Neural progenitor cell (in vitro differentiated cells): ENCODE results near the gene NPHP4. TPM values are rescaled to one million over a fixed set of nuclear protein-coding genes. Genes with fewer than 3 reads are reported as not detected.

ENCODE experiments used
- DNase-seq: peaks from one replicate; pipeline ENCODE4 v3.0.0-alpha.2; 2016; ENCODE audit warnings: low spot score
- H2AFZ ChIP-seq: fragments of 200-600 bp; sonication (generic); replicated peaks from 2 replicates; pipeline ENCODE4 v1.6.1; 2016; ENCODE audit warnings: antibody characterized with exemption
- H3F3A ChIP-seq: fragments of 200-600 bp; sonication (generic); 2 replicates; pipeline ENCODE4 v1.6.1; 2016; ENCODE audit warnings: antibody characterized with exemption, low read depth
- H3K27ac ChIP-seq: fragments of 200-600 bp; sonication (generic); 2 replicates; pipeline ENCODE4 v1.5.1; 2016; ENCODE audit warnings: mild to moderate bottlenecking
- H3K27me3 ChIP-seq: fragments of 200-600 bp; sonication (generic); 2 replicates; pipeline ENCODE4 v1.6.1; 2016; ENCODE audit warnings: mild to moderate bottlenecking, moderate library complexity
- H3K36me3 ChIP-seq: fragments of 200-600 bp; sonication (generic); 2 replicates; pipeline ENCODE4 v1.5.1; 2016
- H3K4me1 ChIP-seq: fragments of 200-600 bp; sonication (generic); 2 replicates; pipeline ENCODE4 v1.6.1; 2016; ENCODE audit warnings: mixed run types
- H3K4me2 ChIP-seq: fragments of 200-600 bp; sonication (generic); 2 replicates; pipeline ENCODE4 v1.6.1; 2016
- H3K4me3 ChIP-seq: fragments of 200-600 bp; sonication (generic); 2 replicates; pipeline ENCODE4 v1.5.1; 2016
- H3K79me2 ChIP-seq: fragments of 200-600 bp; sonication (generic); 2 replicates; pipeline ENCODE4 v1.6.1; 2016; ENCODE audit warnings: low read depth
- H3K9ac ChIP-seq: fragments of 200-600 bp; sonication (generic); 2 replicates; pipeline ENCODE4 v1.6.1; 2016
- H3K9me3 ChIP-seq: fragments of 200-600 bp; sonication (generic); 2 replicates; pipeline ENCODE4 v1.5.1; 2016; ENCODE audit warnings: low read depth
- H4K20me1 ChIP-seq: fragments of 200-600 bp; sonication (generic); 2 replicates; pipeline ENCODE4 v1.6.1; 2016; ENCODE audit warnings: low read depth
- H3K27ac Mint-ChIP-seq: 3 replicates; pipeline ENCODE4 v1.8.0; 2021; ENCODE audit warnings: mixed read lengths
- H3K27me3 Mint-ChIP-seq: 2 replicates; pipeline ENCODE4 v1.8.0; 2022; ENCODE audit warnings: low read depth, mild to moderate bottlenecking, inconsistent platforms, moderate library complexity, mixed read lengths; ENCODE audit not compliant: insufficient read depth
- H3K36me3 Mint-ChIP-seq: 3 replicates; pipeline ENCODE4 v1.8.0; 2021; ENCODE audit warnings: mixed read lengths
- H3K4me1 Mint-ChIP-seq: 3 replicates; pipeline ENCODE4 v1.8.0; 2021; ENCODE audit warnings: mixed read lengths
- H3K4me3 Mint-ChIP-seq: 3 replicates; pipeline ENCODE4 v1.8.0; 2021; ENCODE audit warnings: mild to moderate bottlenecking, moderate library complexity, mixed read lengths
- H3K9me3 Mint-ChIP-seq: 3 replicates; pipeline ENCODE4 v1.8.0; 2020; ENCODE audit warnings: mixed read lengths
- CTCF ChIP-seq: fragments of 200-600 bp; sonication (generic); IDR thresholded peaks from 2 replicates; pipeline ENCODE4 v1.5.1; 2017; ENCODE audit warnings: antibody characterized with exemption, mild to moderate bottlenecking
- EZH2 ChIP-seq: fragments of 200-600 bp; sonication (generic); IDR thresholded peaks from 2 replicates; pipeline ENCODE4 v1.6.1; 2017; ENCODE audit warnings: antibody characterized with exemption, mild to moderate bottlenecking, moderate library complexity
- EZH2phosphoT487 ChIP-seq: fragments of 200-600 bp; sonication (generic); IDR thresholded peaks from 2 replicates; pipeline ENCODE4 v1.6.1; 2017; ENCODE audit warnings: antibody characterized with exemption
- total RNA-seq: library from RNA; depleted of rRNA; stranded (reverse); fragments of >200 nt; gene quantifications from 2 replicates; pipeline ENCODE4 v1.2.3, GENCODE V29; 2015; ENCODE audit warnings: low replicate concordance

Gene NPHP4
- total RNA-seq, 1 donor from 2014 or later = 8.9 TPM

GRCh38 chr1:5916572-5917280 is 75.5 kb downstream of the NPHP4 start:
- H3K9me3 Mint-ChIP-seq = no peaks in the 10 kb centered on the region
- H3K27ac ChIP-seq = no peak overlapping the region
- no peak overlapping the region for H3K27ac Mint-ChIP-seq
- no peaks in the 10 kb centered on the region for H3K79me2 ChIP-seq
- no peak overlapping the region for H3K9ac ChIP-seq
- H3K36me3 ChIP-seq = no peaks in the 10 kb centered on the region
- peaks cover 2% of the 10 kb centered on the region for H3K27me3 Mint-ChIP-seq
- H3K27me3 ChIP-seq = no peaks in the 10 kb centered on the region
- no peaks in the 10 kb centered on the region for H4K20me1 ChIP-seq
- no peak overlapping the region for H3K4me3 ChIP-seq
- DNase-seq = no peak
- no peaks in the 10 kb centered on the region for H3F3A ChIP-seq
- no peak overlapping the region for H2AFZ ChIP-seq
- no peak overlapping the region for H3K4me2 ChIP-seq
- H3K9me3 ChIP-seq = no peaks in the 10 kb centered on the region
- peaks cover 30% of the 10 kb centered on the region for H3K4me1 Mint-ChIP-seq
- no peak for TF ChIP-seq EZH2
- no peak for TF ChIP-seq EZH2phosphoT487
- TF ChIP-seq CTCF = no peak
- no peak overlapping the region for H3K4me3 Mint-ChIP-seq
- H3K36me3 Mint-ChIP-seq = peaks cover 4% of the 10 kb centered on the region
- H3K4me1 ChIP-seq = no peaks in the 10 kb centered on the region

DNA sequence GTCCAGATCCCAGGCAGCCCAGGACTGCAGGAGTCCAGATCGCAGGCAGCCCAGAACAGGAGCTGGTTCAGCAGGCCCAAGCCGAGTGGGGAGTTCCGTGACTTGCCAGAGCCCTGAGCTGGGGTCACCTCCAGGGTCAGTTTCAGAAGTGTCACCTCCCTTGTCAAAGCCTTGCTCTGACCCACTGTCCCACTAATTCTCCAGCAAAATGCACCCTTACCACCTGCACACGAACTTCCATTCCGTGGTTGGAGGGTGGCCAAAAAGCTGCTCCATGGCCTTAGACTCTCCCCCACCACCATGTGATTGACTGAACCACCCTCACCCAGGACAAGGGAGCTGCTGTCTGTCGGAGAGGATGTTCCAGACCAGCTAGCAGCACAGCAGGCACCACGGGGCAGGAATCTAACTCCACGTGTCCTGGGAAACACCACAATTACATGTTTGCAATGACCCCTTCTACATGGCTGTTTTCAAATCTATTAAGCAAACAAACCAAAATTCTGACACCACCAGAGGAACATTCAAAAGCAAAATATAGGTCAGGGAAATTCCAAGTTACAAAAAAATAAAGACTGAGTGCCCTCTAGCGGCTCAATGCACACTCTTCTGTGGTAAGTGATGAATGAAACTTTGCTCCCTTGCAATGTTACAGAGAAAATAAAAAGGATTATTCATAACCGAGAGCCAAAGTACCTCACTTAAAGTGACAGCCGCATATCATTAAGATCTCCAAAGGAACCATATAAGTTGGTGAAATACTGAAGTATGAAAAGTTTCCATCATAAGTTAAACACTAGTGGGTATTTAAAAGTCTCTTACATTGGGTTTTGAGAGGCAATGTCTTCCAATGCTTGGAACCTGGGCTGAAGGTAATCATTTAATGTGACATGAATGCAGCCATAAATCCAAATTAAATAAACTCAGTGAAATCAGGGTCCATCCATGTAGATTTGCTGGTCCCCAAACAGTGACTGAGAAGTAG is 76.3 kb downstream of the NPHP4 start:
- Histone ChIP-seq H3K27ac (no peak overlapping the region), H3K9me3 (no peaks in the 10 kb centered on the region), H2AFZ (no peak overlapping the region), H3K36me3 (no peaks in the 10 kb centered on the region), H3K4me2 (no peak overlapping the region), H3F3A (no peaks in the 10 kb centered on the region), H3K27me3 (no peaks in the 10 kb centered on the region), H4K20me1 (no peaks in the 10 kb centered on the region), H3K4me1 (no peaks in the 10 kb centered on the region), H3K79me2 (no peaks in the 10 kb centered on the region), H3K4me3 (no peak overlapping the region), H3K9ac (no peak overlapping the region)
- DNase-seq = peak; percentile 44
- Mint-ChIP-seq H3K27ac (peak overlapping the region; percentile 81), H3K27me3 (peaks cover 2% of the 10 kb centered on the region), H3K4me1 (peaks cover 30% of the 10 kb centered on the region), H3K4me3 (peak overlapping the region; percentile 27), H3K36me3 (peaks cover 6% of the 10 kb centered on the region), H3K9me3 (no peaks in the 10 kb centered on the region)
- no peak for TF ChIP-seq EZH2
- TF ChIP-seq CTCF = peak; percentile 77

- no peak overlapping the region for H3K27ac ChIP-seq
- H3K4me2 ChIP-seq = no peak overlapping the region
- no peaks in the 10 kb centered on the region for H3K4me1 ChIP-seq
- H3F3A ChIP-seq = no peaks in the 10 kb centered on the region
- H3K36me3 ChIP-seq = no peaks in the 10 kb centered on the region
- H2AFZ ChIP-seq = no peak overlapping the region
- Mint-ChIP-seq H3K9me3 (no peaks in the 10 kb centered on the region), H3K4me3 (no peak overlapping the region), H3K27ac (peak overlapping the region; percentile 48), H3K4me1 (peaks cover 33% of the 10 kb centered on the region), H3K27me3 (no peaks in the 10 kb centered on the region), H3K36me3 (peaks cover 8% of the 10 kb centered on the region)
- no peak for DNase-seq
- H3K9ac ChIP-seq = no peak overlapping the region
- no peaks in the 10 kb centered on the region for H4K20me1 ChIP-seq
- H3K4me3 ChIP-seq = no peak overlapping the region
- no peaks in the 10 kb centered on the region for H3K9me3 ChIP-seq
- TF ChIP-seq CTCF = no peak
- TF ChIP-seq EZH2 = no peak
- no peak for TF ChIP-seq EZH2phosphoT487
- H3K27me3 ChIP-seq = no peaks in the 10 kb centered on the region
- no peaks in the 10 kb centered on the region for H3K79me2 ChIP-seq
Measured at GRCh38 chr1:5914676-5915365, 77.4 kb downstream of the NPHP4 start.
